Activated CD8-positive, alpha-beta memory T cell treated with anti-CD3 and anti-CD28 coated beads, Interleukin-2, amount 10 ng/mL, durations not matched to agents 7 days and 5 days (primary cell): Measurements from ENCODE around the gene RCAN3. TPM values are rescaled to one million over a fixed set of nuclear protein-coding genes. Genes with fewer than 3 reads are reported as not detected.
A peak's percentile ranks its signal among the peaks of the same experiment; 100 is the strongest.

ENCODE experiments used
- ATAC-seq: fragments of 150-1000 bp; cut with Tn5 transposase; one replicate; pipeline ENCODE4 v1.10.0; 2021; ENCODE audit warnings: moderate library complexity
- CTCF ChIA-PET: fragments of 350-600 bp; sonication (Branson Sonifier 250); formaldehyde crosslinking; loops from one replicate; lab custom pipeline; 2021; ENCODE audit warnings: antibody characterized with exemption; lab: Charles Lee
- DNase-seq: peaks from one replicate; pipeline ENCODE4 v3.0.0-alpha.2; 2020
- H3K27ac Mint-ChIP-seq: one replicate; pipeline ENCODE4 v1.8.0; 2021; ENCODE audit warnings: mild to moderate bottlenecking, mixed read lengths
- H3K27me3 Mint-ChIP-seq: one replicate; pipeline ENCODE4 v1.8.0; 2021; ENCODE audit warnings: mixed read lengths
- H3K36me3 Mint-ChIP-seq: one replicate; pipeline ENCODE4 v1.8.0; 2021; ENCODE audit warnings: mild to moderate bottlenecking, mixed read lengths
- H3K4me1 Mint-ChIP-seq: one replicate; pipeline ENCODE4 v1.8.0; 2021; ENCODE audit warnings: mixed read lengths
- H3K4me3 Mint-ChIP-seq: one replicate; pipeline ENCODE4 v1.8.0; 2021; ENCODE audit warnings: mild to moderate bottlenecking, moderate library complexity, mixed read lengths
- H3K9me3 Mint-ChIP-seq: one replicate; pipeline ENCODE4 v1.8.0; 2022; ENCODE audit warnings: low read depth, mixed read lengths
- total RNA-seq, 2 experiments: library from RNA; stranded (reverse); gene quantifications; one replicate each; pipeline ENCODE4 v1.2.3, GENCODE V29; 2021

The RCAN3 gene
- total RNA-seq, 2 experiments from 2014 or later, result 23.9 to 30.6 TPM

DNA sequence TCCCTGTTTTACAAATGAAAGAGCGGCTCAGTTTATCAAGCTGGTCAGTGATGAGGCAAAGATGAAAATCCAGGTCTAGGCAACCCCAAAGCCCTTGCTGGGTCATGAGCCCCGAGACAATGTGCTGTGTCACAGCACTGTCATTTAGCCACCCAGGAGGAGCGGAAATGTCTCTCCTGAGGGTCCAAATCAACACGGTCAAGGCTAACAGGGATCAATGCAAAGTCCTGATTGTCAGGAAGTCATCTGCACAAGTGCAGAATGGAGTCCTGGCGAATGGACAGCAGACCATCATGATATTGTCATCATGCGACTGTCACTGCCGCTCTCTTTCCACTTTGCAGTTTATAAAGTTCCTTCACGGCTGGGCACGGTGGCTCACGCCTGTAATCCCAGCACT lies 83.5 kb downstream of the RCAN3 start:
- DNase-seq (no peak), ATAC-seq (no peak)
- H3K4me1 Mint-ChIP-seq, result peaks cover 10% of the 10 kb centered on the region
- no peak overlapping the region for H3K4me3 Mint-ChIP-seq
- H3K27me3 Mint-ChIP-seq, result peaks cover 7% of the 10 kb centered on the region
- no peak overlapping the region for H3K27ac Mint-ChIP-seq
- H3K36me3 Mint-ChIP-seq, result no peaks in the 10 kb centered on the region
- CTCF ChIA-PET, result interaction anchor here (0.9 to 3.2 kb wide), 19 partner anchors 10 to 436 kb away, joined by 3 to 34 read pairs (median 9); partner anchors contain the start of gene NIPAL3
- H3K9me3 Mint-ChIP-seq, result no peaks in the 10 kb centered on the region

DNA sequence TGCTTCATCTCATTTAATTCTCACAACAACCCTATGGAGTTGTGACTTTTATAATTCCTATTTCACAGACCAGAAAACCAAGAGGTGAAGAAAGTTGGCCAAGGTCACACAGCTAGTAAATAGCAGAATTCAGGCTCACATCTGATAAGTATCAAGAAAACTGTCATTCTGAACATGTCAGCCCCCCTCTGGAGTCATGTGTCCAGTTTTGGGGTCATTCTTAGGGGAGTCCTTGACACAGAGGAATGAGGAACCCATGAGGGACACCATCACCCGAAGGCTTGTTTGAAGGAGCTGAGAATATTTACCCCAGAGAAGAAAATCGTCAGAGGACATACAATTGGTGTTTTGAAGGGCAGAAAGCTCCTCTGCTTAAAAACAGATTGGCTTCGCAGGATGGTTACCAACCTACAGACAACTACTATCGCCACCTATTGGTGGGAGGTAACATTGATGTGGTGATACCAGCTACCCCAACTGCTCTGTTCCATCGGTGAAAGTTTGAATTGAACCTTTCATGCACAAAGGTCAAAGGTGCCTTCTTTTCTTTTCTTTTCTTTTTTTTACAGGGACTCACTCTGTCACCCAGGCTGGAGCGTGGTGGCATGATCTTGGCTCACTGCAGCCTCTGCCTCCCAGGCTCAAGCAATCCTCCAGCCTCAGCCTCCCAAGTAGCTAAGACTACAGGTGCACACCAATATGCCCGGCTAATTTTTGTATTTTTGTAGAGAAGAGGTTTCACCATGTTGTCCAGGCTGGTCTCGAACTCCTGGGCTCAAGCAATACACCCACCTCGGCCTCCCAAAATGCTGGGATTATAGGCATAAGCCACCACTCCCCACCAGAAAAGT lies 84.6 kb downstream of the RCAN3 start:
- no peaks in the 10 kb centered on the region for H3K36me3 Mint-ChIP-seq
- peaks cover 10% of the 10 kb centered on the region for H3K4me1 Mint-ChIP-seq
- ATAC-seq (peak; percentile 95), DNase-seq (peak; percentile 69)
- CTCF ChIA-PET, result interaction anchor here (0.6 to 3.2 kb wide), 64 partner anchors 9 to 841 kb away, joined by 3 to 34 read pairs (median 5); partner anchors contain the start of genes NIPAL3 and STPG1
- H3K27ac Mint-ChIP-seq, result peak overlapping the region; percentile 12
- no peaks in the 10 kb centered on the region for H3K9me3 Mint-ChIP-seq
- no peak overlapping the region for H3K4me3 Mint-ChIP-seq
- peaks cover 7% of the 10 kb centered on the region for H3K27me3 Mint-ChIP-seq

GRCh38 chr1:24588573-24588972 lies 85.9 kb downstream of the RCAN3 start:
- H3K27me3 Mint-ChIP-seq, result peaks cover 7% of the 10 kb centered on the region
- peaks cover 10% of the 10 kb centered on the region for H3K4me1 Mint-ChIP-seq
- ATAC-seq (no peak), DNase-seq (no peak)
- no peaks in the 10 kb centered on the region for H3K36me3 Mint-ChIP-seq
- no peak overlapping the region for H3K27ac Mint-ChIP-seq
- CTCF ChIA-PET, result interaction anchor here (1.5 to 3.2 kb wide), 12 partner anchors 10 to 394 kb away, joined by 3 to 34 read pairs (median 13); partner anchors contain the start of gene NIPAL3
- H3K9me3 Mint-ChIP-seq, result no peaks in the 10 kb centered on the region
- H3K4me3 Mint-ChIP-seq, result no peak overlapping the region

- Mint-ChIP-seq H3K36me3 (no peaks in the 10 kb centered on the region), H3K27ac (no peak overlapping the region), H3K9me3 (no peaks in the 10 kb centered on the region), H3K4me3 (no peak overlapping the region), H3K4me1 (peaks cover 7% of the 10 kb centered on the region), H3K27me3 (peaks cover 7% of the 10 kb centered on the region)
- CTCF ChIA-PET, result interaction anchor here (1.2 to 2.2 kb wide), 2 partner anchors 47 to 198 kb away, joined by 4 to 7 read pairs; no protein-coding TSS in a partner anchor
- DNase-seq (no peak), ATAC-seq (no peak)
Observed at GRCh38 chr1:24589200-24589599, 86.6 kb downstream of the RCAN3 start.

Other genes with a start within 250 kb of the RCAN3 start
- gene GRHL3, start 183.5 kb upstream of the RCAN3 start, total RNA-seq, result under 1 TPM in 1 of 2 experiments, not detected in 1; 0.85 TPM
- 1 to 10 TPM; 5.6 to 9.2 TPM for gene STPG1, start 89.1 kb upstream of the RCAN3 start, total RNA-seq
- 10 to 100 TPM; 35.4 to 44.2 TPM for gene NIPAL3, start 87.0 kb upstream of the RCAN3 start, total RNA-seq
- gene NCMAP, start 53.3 kb downstream of the RCAN3 start, total RNA-seq, result not detected
- gene SRRM1, start 140.5 kb downstream of the RCAN3 start, total RNA-seq, result 100 to 1,000 TPM; 191 to 215 TPM
- 10 to 100 TPM; 16.9 to 23.0 TPM for gene CLIC4, start 242.6 kb downstream of the RCAN3 start, total RNA-seq